ENCODE measurements around the gene ZNF410.

The ZNF410 gene

GRCh38 chr14:73958591-73958990, 71.9 kb downstream of the ZNF410 start:
- DNase-seq = no peak

- no peak for DNase-seq
Observed at GRCh38 chr14:73961192-73961591, 74.5 kb downstream of the ZNF410 start.

- DNase-seq = no peak
Observed at GRCh38 chr14:73965216-73965615, 78.6 kb downstream of the ZNF410 start.

DNA sequence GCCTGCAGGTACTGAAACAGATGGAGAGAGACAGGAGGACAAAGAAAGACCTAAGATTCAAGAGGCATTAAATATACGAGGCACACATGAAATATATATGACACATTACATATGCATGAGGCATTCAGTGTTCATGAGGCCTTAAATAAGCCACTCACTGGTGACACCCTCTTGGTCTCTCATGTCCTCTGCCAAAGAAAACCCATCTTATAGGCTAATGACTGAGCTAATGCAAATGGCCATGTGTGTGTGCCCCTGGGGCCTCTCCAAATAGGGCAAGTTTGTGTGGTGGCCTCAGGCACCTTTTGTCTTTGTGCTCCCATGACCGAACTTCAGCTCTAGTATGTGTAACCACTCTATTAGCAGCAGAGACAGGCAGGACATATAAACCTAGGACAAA, 82.2 kb downstream of the ZNF410 start:
- no peak for DNase-seq

GRCh38 chr14:73973497-73973896, 86.8 kb downstream of the ZNF410 start:
- DNase-seq = no peak

GRCh38 chr14:73976125-73976524, 89.5 kb downstream of the ZNF410 start:
- DNase-seq = no peak

DNA sequence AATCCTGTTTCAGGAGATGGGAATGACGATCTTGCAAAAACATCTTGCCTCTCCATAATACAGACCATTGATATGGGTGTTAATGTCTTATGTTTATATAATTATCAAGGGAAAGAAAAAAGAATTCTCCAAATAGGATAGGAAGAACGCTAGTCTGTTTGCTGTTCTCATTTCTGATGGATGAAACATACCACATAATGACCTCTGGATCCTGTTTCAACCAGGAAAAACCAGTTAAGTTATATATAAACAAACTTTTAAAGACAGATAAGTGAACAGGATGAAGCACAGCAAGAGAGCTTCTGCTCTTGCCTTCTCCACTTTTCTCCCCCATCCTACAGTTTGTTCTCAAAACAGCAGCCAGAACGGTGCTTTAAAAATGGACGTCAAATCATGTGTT, 91.2 kb downstream of the ZNF410 start:
- DNase-seq = no peak
